ENCODE results near the gene IL17C. TPM values are rescaled to one million over a fixed set of nuclear protein-coding genes. Genes with fewer than 3 reads are reported as not detected.

IL17C gene
- total and polyA plus RNA-seq, 4 donors, result 0.14 to 1.8 TPM; not detected in 2

DNA sequence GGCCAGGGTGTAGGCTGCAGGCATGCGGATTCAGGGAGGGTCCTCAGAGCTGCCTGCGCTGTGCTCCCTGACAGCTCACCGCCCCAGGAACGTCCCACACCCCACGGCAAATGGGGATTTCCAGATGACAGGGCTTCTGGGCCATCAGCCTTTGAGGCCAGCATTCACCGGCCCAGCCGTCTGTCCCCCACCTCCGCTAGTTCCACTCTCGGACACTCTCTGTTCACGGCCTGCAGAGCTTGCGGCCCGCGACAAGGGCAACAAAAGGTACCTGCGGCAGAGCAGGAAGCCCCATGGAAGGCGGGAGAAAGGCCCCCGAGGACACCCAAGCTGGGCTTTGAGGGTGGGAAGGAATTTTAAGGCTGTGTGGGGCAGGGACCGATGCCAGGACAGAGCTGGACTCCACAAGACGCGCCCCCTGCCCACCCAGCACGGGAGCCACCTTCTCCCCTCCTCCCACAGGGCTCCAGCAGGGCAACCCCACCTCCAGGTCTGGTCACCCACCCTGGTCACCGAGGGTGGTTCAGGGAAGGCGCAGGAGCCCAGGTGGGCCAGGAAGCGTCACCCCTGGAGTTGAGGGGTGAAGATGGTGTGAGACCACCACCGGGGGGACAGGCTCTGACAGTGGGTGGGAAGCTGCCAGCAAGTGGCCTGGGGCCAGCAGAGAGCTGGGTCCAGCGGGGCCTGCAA is 18.1 kb downstream of the IL17C start:
- 86 to 92% methylated on average over 25 of the region's 25 CpGs for WGBS, 2 donors
- no peak for ATAC-seq (ENCODE audit: insufficient read depth, low FRiP score)
- Histone ChIP-seq H3K9me3 (ENCODE audit: control insufficient read depth in 4 of 4, insufficient read depth in 3 of 4, low read length in 3 of 4) (no peaks in the 10 kb centered on the region), H3K9ac (ENCODE audit: insufficient read depth in 1 of 2, low read length in 2 of 2) (no peak overlapping the region), H3K4me1 (ENCODE audit: control insufficient read depth in 5 of 5, insufficient read depth in 5 of 5, low read length in 5 of 5) (peaks cover 0 to 9% (median 0%) of the 10 kb centered on the region in 5 donors), H3K4me3 (no peak overlapping the region), H3K27ac (ENCODE audit: low read depth in 1 of 2, low read length in 1 of 2) (no peak overlapping the region), H3K36me3 (ENCODE audit: control insufficient read depth in 4 of 4, insufficient read depth in 4 of 4, low read length in 4 of 4) (peaks cover 0 to 60% (median 8%) of the 10 kb centered on the region in 4 donors), H3K27me3 (ENCODE audit: control insufficient read depth in 3 of 3, insufficient read depth in 3 of 3, low read length in 2 of 3) (no peaks in the 10 kb centered on the region)
- no peak for DNase-seq
- TF ChIP-seq, protein P1, sequence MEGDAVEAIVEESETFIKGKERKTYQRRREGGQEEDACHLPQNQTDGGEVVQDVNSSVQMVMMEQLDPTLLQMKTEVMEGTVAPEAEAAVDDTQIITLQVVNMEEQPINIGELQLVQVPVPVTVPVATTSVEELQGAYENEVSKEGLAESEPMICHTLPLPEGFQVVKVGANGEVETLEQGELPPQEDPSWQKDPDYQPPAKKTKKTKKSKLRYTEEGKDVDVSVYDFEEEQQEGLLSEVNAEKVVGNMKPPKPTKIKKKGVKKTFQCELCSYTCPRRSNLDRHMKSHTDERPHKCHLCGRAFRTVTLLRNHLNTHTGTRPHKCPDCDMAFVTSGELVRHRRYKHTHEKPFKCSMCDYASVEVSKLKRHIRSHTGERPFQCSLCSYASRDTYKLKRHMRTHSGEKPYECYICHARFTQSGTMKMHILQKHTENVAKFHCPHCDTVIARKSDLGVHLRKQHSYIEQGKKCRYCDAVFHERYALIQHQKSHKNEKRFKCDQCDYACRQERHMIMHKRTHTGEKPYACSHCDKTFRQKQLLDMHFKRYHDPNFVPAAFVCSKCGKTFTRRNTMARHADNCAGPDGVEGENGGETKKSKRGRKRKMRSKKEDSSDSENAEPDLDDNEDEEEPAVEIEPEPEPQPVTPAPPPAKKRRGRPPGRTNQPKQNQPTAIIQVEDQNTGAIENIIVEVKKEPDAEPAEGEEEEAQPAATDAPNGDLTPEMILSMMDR (IDR thresholded peaks at IDR 0.05; ENCODE audit: control extremely low read depth, extremely low read depth), result no peak

DNA sequence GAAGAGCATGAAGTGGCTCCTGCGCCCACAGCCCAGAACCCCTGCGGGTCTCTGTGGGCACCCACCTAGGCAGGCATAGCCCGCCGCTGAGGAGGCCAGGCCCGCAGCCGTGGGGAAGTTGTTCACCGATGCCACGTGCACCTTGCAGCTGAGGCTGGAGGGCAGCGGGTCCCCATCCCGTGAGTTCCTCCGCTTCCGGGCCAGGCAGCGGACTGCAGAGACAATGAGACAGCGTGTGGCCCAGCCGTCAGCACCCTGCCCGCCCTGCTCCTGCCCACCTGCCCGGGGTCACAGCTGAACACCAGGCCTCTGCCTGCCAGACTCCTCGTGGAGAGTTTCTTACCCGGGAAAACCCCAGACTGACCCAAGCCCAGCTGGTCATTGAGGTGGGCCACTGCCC is 19.0 kb downstream of the IL17C start:
- no peak for ATAC-seq (ENCODE audit: insufficient read depth, low FRiP score)
- no peak for DNase-seq
- no peaks in the 10 kb centered on the region for H3K27me3 ChIP-seq (ENCODE audit: control insufficient read depth in 3 of 3, insufficient read depth in 3 of 3, low read length in 2 of 3)
- 91 to 94% methylated on average over 19 of the region's 19 CpGs for WGBS, 2 donors
- peaks cover 0 to 56% (median 8%) of the 10 kb centered on the region in 4 donors for H3K36me3 ChIP-seq (ENCODE audit: control insufficient read depth in 4 of 4, insufficient read depth in 4 of 4, low read length in 4 of 4)
- H3K4me3 ChIP-seq, result no peak overlapping the region
- H3K27ac ChIP-seq (ENCODE audit: low read depth in 1 of 2, low read length in 1 of 2), result no peak overlapping the region
- H3K9ac ChIP-seq (ENCODE audit: insufficient read depth in 1 of 2, low read length in 2 of 2), result no peak overlapping the region
- TF ChIP-seq, protein P1 (IDR thresholded peaks at IDR 0.05; ENCODE audit: control extremely low read depth, extremely low read depth), result no peak
- no peaks in the 10 kb centered on the region for H3K9me3 ChIP-seq (ENCODE audit: control insufficient read depth in 4 of 4, insufficient read depth in 3 of 4, low read length in 3 of 4)
- H3K4me1 ChIP-seq (ENCODE audit: control insufficient read depth in 5 of 5, insufficient read depth in 5 of 5, low read length in 5 of 5), result peaks cover 0 to 7% (median 6%) of the 10 kb centered on the region in 5 donors

DNA sequence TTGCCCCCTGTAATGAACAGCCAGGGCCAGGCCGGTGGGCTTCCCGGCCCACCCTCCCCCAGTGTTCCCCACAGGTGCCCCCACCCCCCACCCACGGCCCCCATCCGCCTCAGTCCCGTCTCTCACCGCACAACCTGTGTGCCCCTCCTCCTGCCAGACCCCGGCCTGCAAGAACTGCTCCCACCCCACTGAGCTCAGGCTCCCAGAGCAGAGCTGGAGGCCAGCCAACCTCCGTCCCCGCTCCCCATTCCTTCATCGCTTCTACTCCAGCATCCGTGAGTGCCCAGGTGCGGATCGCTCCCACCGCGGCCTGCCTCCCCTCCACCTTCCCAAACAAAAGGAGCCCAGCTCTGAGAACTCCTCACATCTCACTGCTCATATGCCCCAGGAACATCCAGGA is 20.3 kb downstream of the IL17C start:
- H3K4me3 ChIP-seq, result no peak overlapping the region
- no peaks in the 10 kb centered on the region for H3K27me3 ChIP-seq (ENCODE audit: control insufficient read depth in 3 of 3, insufficient read depth in 3 of 3, low read length in 2 of 3)
- 93 to 97% methylated on average over 15 of the region's 15 CpGs for WGBS, 2 donors
- no peak overlapping the region for H3K27ac ChIP-seq (ENCODE audit: low read depth in 1 of 2, low read length in 1 of 2)
- H3K9ac ChIP-seq (ENCODE audit: insufficient read depth in 1 of 2, low read length in 2 of 2), result no peak overlapping the region
- no peaks in the 10 kb centered on the region for H3K9me3 ChIP-seq (ENCODE audit: control insufficient read depth in 4 of 4, insufficient read depth in 3 of 4, low read length in 3 of 4)
- DNase-seq (no peak), ATAC-seq (ENCODE audit: insufficient read depth, low FRiP score) (no peak)
- TF ChIP-seq, protein P1 (IDR thresholded peaks at IDR 0.05; ENCODE audit: control extremely low read depth, extremely low read depth), result no peak
- H3K4me1 ChIP-seq (ENCODE audit: control insufficient read depth in 5 of 5, insufficient read depth in 5 of 5, low read length in 5 of 5), result peaks cover 0 to 8% (median 7%) of the 10 kb centered on the region in 5 donors
- H3K36me3 ChIP-seq (ENCODE audit: control insufficient read depth in 4 of 4, insufficient read depth in 4 of 4, low read length in 4 of 4), result peaks cover 0 to 46% (median 8%) of the 10 kb centered on the region in 4 donors

Measured in lung (tissue), 12 donors.